Prostate gland (tissue), 2 donors: ENCODE results near the gene HDAC4. TPM values are rescaled to one million over a fixed set of nuclear protein-coding genes. Genes with fewer than 3 reads are reported as not detected.

Experiments used
- DNase-seq: peaks from one replicate; pipeline ENCODE4 v3.0.0-alpha.2; 2019; ENCODE audit warnings: low spot score
- H3K27ac ChIP-seq, 2 donors: fragments of 200-600 bp; sonication (generic); 2 replicates each; pipeline ENCODE4 v1.5.1; 2017 to 2019
- H3K27me3 ChIP-seq: fragments of 200-600 bp; sonication (generic); replicated peaks from 2 replicates; pipeline ENCODE4 v1.5.1; 2019; ENCODE audit not compliant: insufficient read depth
- H3K36me3 ChIP-seq, 2 donors: fragments of 200-600 bp; sonication (generic); 1 replicate in 1 of 2; 2 replicates in 1 of 2; pipeline versions ENCODE4 v1.5.1 to v1.8.1; 2017 to 2019
- H3K4me1 ChIP-seq: fragments of 200-600 bp; sonication (generic); replicated peaks from 2 replicates; pipeline ENCODE4 v1.5.1; 2019
- H3K4me3 ChIP-seq, 2 donors: fragments of 200-600 bp; sonication (generic); 2 replicates each; pipeline ENCODE4 v1.5.1; 2017 to 2019
- H3K9me3 ChIP-seq: fragments of 200-600 bp; sonication (generic); 2 replicates; pipeline ENCODE4 v1.5.1; 2017
- POLR2A ChIP-seq: fragments of 450-650 bp; IDR thresholded peaks from one replicate; pipeline ENCODE4 v1.6.1; 2016; ENCODE audit warnings: antibody characterized with exemption, mild to moderate bottlenecking
- POLR2AphosphoS5 ChIP-seq: sonication (generic); formaldehyde crosslinking; IDR thresholded peaks from one replicate; pipeline ENCODE4 v1.6.1; 2017; ENCODE audit warnings: antibody characterized with exemption
- WGBS: methylation state at CpG from one replicate; pipeline ENCODE4 v1.1.5; 2018; 5-methylcytosine and 5-hydroxymethylcytosine counted together
- intact Hi-C: fragments of 100-400 bp; cut with DNase I; formaldehyde crosslinking; loops from one replicate; pipeline ENCODE4 v1.14.2; 2022
- total RNA-seq, 2 donors: library from RNA; depleted of rRNA; stranded (reverse); fragments of >200 nt; gene quantifications; one replicate each; pipeline ENCODE4 v1.1.0, GENCODE V29; 2016
- TF ChIP-seq, protein P1 (sequence below), 4 experiments: fragments of 200-600 bp in 2 of 4; fragments of 450-650 bp in 2 of 4; sonication (generic) in 2 of 4; IDR thresholded peaks; 1 replicate in 3 of 4; 2 replicates in 1 of 4; pipeline ENCODE4 v1.5.1; 2016 to 2019; ENCODE audit warnings: antibody characterized with exemption in 4 of 4, mild to moderate bottlenecking in 2 of 4, moderate library complexity in 2 of 4

HDAC4 gene
- total RNA-seq, 2 donors from 2014 or later = 41.8 to 44.2 TPM

DNA sequence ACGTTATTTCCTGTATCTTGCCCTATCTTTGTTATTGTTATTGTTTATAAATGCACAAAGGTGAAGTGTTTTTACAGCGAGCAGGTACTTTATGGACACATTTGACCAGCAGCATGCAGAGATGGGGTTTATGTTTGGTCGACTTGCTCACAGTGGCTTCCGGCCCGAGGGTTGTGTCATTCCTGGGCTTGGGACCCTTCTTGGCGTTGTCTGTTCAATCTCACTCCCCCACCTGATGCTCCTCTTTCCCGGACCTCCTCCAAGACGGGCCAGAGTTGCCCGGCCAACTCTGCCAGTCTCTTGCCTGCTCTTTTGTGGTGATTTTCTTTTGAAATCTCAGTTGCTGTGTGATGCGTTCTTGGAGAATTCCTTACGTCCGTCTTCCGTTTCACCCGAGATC, 399.0 kb downstream of the HDAC4 start:
- Histone ChIP-seq H3K4me3 (no peak overlapping the region), H3K4me1 (no peaks in the 10 kb centered on the region), H3K36me3 (no peaks in the 10 kb centered on the region), H3K9me3 (no peaks in the 10 kb centered on the region), H3K27me3 (peaks cover 2% of the 10 kb centered on the region), H3K27ac (no peak overlapping the region)
- WGBS = 86% methylated on average over 14 of the region's 14 CpGs
- intact Hi-C loops = no loop called here
- DNase-seq = no peak
- TF ChIP-seq, protein P1, sequence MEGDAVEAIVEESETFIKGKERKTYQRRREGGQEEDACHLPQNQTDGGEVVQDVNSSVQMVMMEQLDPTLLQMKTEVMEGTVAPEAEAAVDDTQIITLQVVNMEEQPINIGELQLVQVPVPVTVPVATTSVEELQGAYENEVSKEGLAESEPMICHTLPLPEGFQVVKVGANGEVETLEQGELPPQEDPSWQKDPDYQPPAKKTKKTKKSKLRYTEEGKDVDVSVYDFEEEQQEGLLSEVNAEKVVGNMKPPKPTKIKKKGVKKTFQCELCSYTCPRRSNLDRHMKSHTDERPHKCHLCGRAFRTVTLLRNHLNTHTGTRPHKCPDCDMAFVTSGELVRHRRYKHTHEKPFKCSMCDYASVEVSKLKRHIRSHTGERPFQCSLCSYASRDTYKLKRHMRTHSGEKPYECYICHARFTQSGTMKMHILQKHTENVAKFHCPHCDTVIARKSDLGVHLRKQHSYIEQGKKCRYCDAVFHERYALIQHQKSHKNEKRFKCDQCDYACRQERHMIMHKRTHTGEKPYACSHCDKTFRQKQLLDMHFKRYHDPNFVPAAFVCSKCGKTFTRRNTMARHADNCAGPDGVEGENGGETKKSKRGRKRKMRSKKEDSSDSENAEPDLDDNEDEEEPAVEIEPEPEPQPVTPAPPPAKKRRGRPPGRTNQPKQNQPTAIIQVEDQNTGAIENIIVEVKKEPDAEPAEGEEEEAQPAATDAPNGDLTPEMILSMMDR (IDR thresholded peaks at IDR 0.05) = no peak
- TF ChIP-seq POLR2AphosphoS5 = no peak
- TF ChIP-seq POLR2A = no peak

DNA sequence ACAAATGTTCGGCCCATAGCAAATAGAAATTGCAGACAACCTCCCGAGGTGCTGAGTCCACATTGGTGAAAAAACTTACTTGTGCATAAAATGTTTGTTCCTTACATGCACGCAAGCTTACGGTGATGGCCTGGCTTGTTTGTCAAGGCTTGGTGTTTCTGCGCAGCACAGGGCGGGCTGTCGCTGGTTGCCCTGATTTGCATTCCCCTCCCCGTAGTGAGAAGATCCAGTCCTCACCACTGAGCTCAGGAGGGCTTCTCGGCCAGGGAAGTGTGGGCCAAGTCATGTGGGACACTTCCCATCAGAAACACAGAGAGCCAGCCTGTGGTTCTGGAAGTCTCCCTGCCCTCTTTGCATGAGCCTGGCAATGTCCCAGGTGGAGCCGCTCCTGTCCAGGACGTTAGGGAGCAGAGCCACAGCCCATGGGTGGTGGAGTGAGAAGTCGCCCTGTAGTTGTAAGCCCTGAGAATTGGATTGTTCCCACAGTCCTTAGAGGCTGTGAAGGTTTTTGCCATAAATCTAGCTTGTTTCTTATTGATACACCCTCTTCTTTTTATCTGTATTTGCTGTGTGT, 400.2 kb downstream of the HDAC4 start:
- Histone ChIP-seq H3K27ac (no peak overlapping the region), H3K27me3 (peaks cover 2% of the 10 kb centered on the region), H3K36me3 (no peaks in the 10 kb centered on the region), H3K4me1 (no peaks in the 10 kb centered on the region), H3K9me3 (no peaks in the 10 kb centered on the region), H3K4me3 (no peak overlapping the region)
- TF ChIP-seq, protein P1 (IDR thresholded peaks at IDR 0.05) = no peak
- TF ChIP-seq POLR2A = no peak
- TF ChIP-seq POLR2AphosphoS5 = no peak
- WGBS = 88% methylated on average over 12 of the region's 12 CpGs
- intact Hi-C loops = no loop called here
- no peak for DNase-seq

DNA sequence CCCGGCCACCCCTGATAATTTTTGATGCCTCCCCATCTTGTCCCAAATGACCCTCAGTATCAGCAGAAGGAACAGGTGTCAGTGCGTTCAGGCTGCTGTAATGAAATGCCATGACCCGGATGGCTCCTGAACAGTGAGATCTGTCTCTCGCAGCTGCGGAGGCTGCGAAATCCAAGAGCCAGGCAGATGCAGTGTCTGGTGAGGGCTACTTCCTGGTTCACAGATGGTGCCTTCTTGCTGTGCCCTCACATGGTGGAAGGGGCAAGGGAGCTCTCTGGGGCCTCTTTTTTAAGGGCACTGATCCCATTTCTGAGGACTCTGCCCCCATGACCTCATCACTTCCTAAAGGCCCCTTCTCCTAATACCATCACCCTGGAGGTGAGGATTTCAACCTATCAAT, 400.7 kb downstream of the HDAC4 start:
- TF ChIP-seq, protein P1 (IDR thresholded peaks at IDR 0.05) = no peak
- no peak for TF ChIP-seq POLR2A
- no peak for TF ChIP-seq POLR2AphosphoS5
- Histone ChIP-seq H3K4me1 (no peaks in the 10 kb centered on the region), H3K36me3 (no peaks in the 10 kb centered on the region), H3K27ac (no peak overlapping the region), H3K9me3 (no peaks in the 10 kb centered on the region), H3K27me3 (peaks cover 2% of the 10 kb centered on the region), H3K4me3 (no peak overlapping the region)
- intact Hi-C loops = no loop called here
- no peak for DNase-seq
- WGBS = 99% methylated on average over 6 of the region's 6 CpGs

DNA sequence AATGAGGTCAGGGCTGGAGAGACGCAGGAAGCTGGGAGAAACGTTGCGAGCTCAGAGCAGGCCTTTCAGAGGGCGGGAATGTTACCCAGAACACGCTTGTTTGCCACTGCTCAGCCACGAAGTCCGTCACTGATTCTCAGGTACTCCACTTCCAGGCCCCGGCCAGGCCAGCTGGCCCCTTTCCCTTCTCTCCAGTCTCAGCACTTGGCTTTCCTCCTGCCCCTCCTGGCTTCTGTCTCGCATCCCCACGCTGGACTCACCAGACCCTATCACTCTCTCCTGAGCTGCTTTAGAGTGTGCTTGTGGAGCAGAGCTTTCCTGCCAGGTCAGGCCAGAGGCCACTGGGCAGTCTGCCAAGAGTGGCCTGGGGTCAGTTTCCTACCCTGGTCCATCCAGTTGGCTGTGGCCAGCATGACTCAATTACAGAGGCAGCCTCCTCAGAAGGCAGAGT, 401.5 kb downstream of the HDAC4 start:
- Histone ChIP-seq H3K4me3 (no peak overlapping the region), H3K9me3 (no peaks in the 10 kb centered on the region), H3K27ac (no peak overlapping the region), H3K36me3 (no peaks in the 10 kb centered on the region), H3K27me3 (peaks cover 2% of the 10 kb centered on the region), H3K4me1 (no peaks in the 10 kb centered on the region)
- TF ChIP-seq, protein P1 (IDR thresholded peaks at IDR 0.05) = no peak
- no peak for TF ChIP-seq POLR2AphosphoS5
- TF ChIP-seq POLR2A = no peak
- DNase-seq = no peak
- intact Hi-C loops = no loop called here
- WGBS = 55% methylated on average over 10 of the region's 10 CpGs

DNA sequence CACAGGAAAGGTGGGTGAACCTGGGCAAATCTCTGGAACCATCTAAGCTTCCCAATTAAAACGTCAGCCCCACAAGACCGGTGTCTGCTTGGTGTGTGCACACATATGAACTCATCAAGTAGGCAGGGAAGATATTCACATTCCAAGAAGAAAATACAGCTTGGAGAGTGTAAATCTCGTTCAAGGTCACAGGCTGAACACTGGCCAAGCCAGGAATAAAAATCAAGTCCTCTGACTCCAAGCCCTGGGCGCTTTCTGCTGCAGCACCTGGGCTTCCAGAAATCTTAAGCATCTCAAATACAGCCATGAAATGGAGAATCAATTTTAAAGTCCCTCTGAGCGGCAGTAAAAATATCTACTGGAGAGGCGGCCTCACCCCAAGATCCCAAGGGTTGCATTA, 402.0 kb downstream of the HDAC4 start:
- 50% methylated on average over 6 of the region's 6 CpGs for WGBS
- TF ChIP-seq, protein P1 (IDR thresholded peaks at IDR 0.05) = no peak
- TF ChIP-seq POLR2A = no peak
- TF ChIP-seq POLR2AphosphoS5 = no peak
- no peaks in the 10 kb centered on the region for H3K9me3 ChIP-seq
- H3K27me3 ChIP-seq = peaks cover 2% of the 10 kb centered on the region
- H3K4me1 ChIP-seq = no peaks in the 10 kb centered on the region
- no peaks in the 10 kb centered on the region for H3K36me3 ChIP-seq
- no peak for DNase-seq
- intact Hi-C loops = no loop called here
- no peak overlapping the region for H3K27ac ChIP-seq
- no peak overlapping the region for H3K4me3 ChIP-seq
